Transverse colon (tissue), 4 donors: ENCODE results near the gene HTR2A.

Experiments
- CTCF ChIP-seq, 5 experiments: fragments of 200-600 bp in 3 of 5; fragments of 450-650 bp in 2 of 5; sonication (generic) in 3 of 5; IDR thresholded peaks; 1 replicate in 2 of 5; 2 replicates in 3 of 5; pipeline ENCODE4 v1.5.1; 2016 to 2017; ENCODE audit warnings: antibody characterized with exemption in 5 of 5, inconsistent platforms in 3 of 5, mild to moderate bottlenecking in 2 of 5, moderate library complexity in 1 of 5
- POLR2A ChIP-seq: fragments of 450-650 bp; IDR thresholded peaks from one replicate; pipeline ENCODE4 v1.6.1; 2016; ENCODE audit warnings: antibody characterized with exemption, mild to moderate bottlenecking, moderate library complexity
- POLR2AphosphoS5 ChIP-seq, 3 donors: sonication (generic); formaldehyde crosslinking; IDR thresholded peaks; one replicate each; pipeline ENCODE4 v1.6.1; 2016; ENCODE audit warnings: antibody characterized with exemption in 3 of 3

GRCh38 chr13:46866150-46866549 lies 30.7 kb downstream of the HTR2A start:
- TF ChIP-seq CTCF (IDR thresholded peaks at IDR 0.05) (no peak), POLR2AphosphoS5 (IDR thresholded peaks at IDR 0.05) (no peak), POLR2A (no peak)
